NT2/D1 (cell line): ENCODE results near the gene GSTM1.

ENCODE experiments used
- SUZ12 ChIP-seq: IDR thresholded peaks from 2 replicates; pipeline ENCODE4 v1.6.1; 2011; ENCODE audit not compliant: insufficient read length, insufficient read depth; ENCODE audit errors: extremely low read depth
- ZNF274 ChIP-seq: IDR thresholded peaks from 2 replicates; pipeline ENCODE4 v1.6.1; 2011; ENCODE audit warnings: mild to moderate bottlenecking, low read depth, low read length

- TF ChIP-seq ZNF274 (no peak), SUZ12 (no peak)
Measured at GRCh38 chr1:109721971-109722370, 34.4 kb downstream of the GSTM1 start.
